ENCODE data around the gene COL2A1. TPM values are rescaled to one million over a fixed set of nuclear protein-coding genes. Genes with fewer than 3 reads are reported as not detected.

Gene COL2A1
- total and polyA plus RNA-seq, 2 donors from 2014 or later = not detected

DNA sequence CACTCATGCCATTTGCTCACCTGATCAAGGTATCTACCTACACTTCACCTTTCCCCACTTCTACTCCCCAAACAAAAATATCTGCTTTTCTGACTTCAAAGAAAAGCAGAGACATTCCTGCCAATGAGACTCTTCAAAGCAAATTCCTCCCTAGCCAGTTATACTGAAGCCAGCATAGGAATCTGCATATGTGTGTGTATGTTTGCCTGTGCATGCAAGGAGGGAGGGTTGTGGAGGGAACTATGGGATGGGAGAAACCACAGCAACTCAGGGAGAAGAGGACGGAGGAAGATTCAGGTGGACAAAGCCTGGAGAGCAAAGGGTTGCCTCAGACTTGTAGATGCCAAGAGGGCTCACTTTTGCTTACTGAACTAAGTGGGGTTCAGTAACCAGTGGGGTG is 73.1 kb downstream of the COL2A1 start:
- Histone ChIP-seq H3K4me3 (ENCODE audit: low read length in 3 of 3) (no peak overlapping the region), H3K4me1 (ENCODE audit: control insufficient read depth in 2 of 3, insufficient read depth in 2 of 3, low read depth in 1 of 3, low read length in 3 of 3) (peaks cover 0 to 9% (median 5%) of the 10 kb centered on the region in 3 donors), H3K9ac (ENCODE audit: low read length in 3 of 3) (no peak overlapping the region), H3K36me3 (ENCODE audit: control insufficient read depth in 2 of 3, insufficient read depth in 3 of 3, low read length in 3 of 3) (no peaks in the 10 kb centered on the region), H3K27ac (ENCODE audit: low read depth in 2 of 2, low read length in 2 of 2) (no peak overlapping the region), H3K9me3 (ENCODE audit: control insufficient read depth in 2 of 3, insufficient read depth in 1 of 3, low read length in 3 of 3) (no peaks in the 10 kb centered on the region), H3K27me3 (ENCODE audit: control insufficient read depth, insufficient read depth, low read length) (no peaks in the 10 kb centered on the region)
- intact Hi-C loops (cut with DNase I) = no loop called here
- TF ChIP-seq, protein P1, sequence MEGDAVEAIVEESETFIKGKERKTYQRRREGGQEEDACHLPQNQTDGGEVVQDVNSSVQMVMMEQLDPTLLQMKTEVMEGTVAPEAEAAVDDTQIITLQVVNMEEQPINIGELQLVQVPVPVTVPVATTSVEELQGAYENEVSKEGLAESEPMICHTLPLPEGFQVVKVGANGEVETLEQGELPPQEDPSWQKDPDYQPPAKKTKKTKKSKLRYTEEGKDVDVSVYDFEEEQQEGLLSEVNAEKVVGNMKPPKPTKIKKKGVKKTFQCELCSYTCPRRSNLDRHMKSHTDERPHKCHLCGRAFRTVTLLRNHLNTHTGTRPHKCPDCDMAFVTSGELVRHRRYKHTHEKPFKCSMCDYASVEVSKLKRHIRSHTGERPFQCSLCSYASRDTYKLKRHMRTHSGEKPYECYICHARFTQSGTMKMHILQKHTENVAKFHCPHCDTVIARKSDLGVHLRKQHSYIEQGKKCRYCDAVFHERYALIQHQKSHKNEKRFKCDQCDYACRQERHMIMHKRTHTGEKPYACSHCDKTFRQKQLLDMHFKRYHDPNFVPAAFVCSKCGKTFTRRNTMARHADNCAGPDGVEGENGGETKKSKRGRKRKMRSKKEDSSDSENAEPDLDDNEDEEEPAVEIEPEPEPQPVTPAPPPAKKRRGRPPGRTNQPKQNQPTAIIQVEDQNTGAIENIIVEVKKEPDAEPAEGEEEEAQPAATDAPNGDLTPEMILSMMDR (IDR thresholded peaks at IDR 0.05; ENCODE audit: borderline replicate concordance, extremely low read depth, insufficient read depth) = no peak
- FAIRE-seq (no peak), DNase-seq (no peak)

DNA sequence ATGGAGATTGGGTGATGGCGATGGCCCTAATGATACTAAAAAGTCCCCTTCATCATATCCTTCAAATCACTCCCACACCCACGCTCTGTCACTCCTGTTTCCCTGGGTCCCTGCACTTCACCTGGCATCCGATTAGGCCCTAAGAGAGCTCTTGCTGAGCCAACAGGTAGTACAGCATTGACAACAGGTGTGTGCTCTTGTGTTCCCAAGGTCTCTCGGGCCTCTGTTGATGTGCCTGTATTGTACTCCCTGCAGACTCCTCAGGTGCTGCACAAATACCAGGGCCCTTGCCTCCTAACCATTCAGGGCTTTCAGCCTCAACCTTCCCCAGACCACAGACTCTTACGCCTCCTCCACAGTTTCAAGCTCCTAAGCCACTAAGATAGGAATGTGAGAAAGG is 73.6 kb downstream of the COL2A1 start:
- H3K27ac ChIP-seq (ENCODE audit: low read depth in 2 of 2, low read length in 2 of 2) = no peak overlapping the region
- FAIRE-seq = no peak
- H3K27me3 ChIP-seq (ENCODE audit: control insufficient read depth, insufficient read depth, low read length) = no peaks in the 10 kb centered on the region
- no peaks in the 10 kb centered on the region for H3K36me3 ChIP-seq (ENCODE audit: control insufficient read depth in 2 of 3, insufficient read depth in 3 of 3, low read length in 3 of 3)
- H3K9me3 ChIP-seq (ENCODE audit: control insufficient read depth in 2 of 3, insufficient read depth in 1 of 3, low read length in 3 of 3) = no peaks in the 10 kb centered on the region
- DNase-seq = no peak
- H3K9ac ChIP-seq (ENCODE audit: low read length in 3 of 3) = no peak overlapping the region
- no peak overlapping the region for H3K4me3 ChIP-seq (ENCODE audit: low read length in 3 of 3)
- intact Hi-C loops (cut with DNase I) = no loop called here
- H3K4me1 ChIP-seq (ENCODE audit: control insufficient read depth in 2 of 3, insufficient read depth in 2 of 3, low read depth in 1 of 3, low read length in 3 of 3) = peaks cover 0 to 5% (median 3%) of the 10 kb centered on the region in 3 donors
- TF ChIP-seq, protein P1 (IDR thresholded peaks at IDR 0.05; ENCODE audit: borderline replicate concordance, extremely low read depth, insufficient read depth) = no peak

DNA sequence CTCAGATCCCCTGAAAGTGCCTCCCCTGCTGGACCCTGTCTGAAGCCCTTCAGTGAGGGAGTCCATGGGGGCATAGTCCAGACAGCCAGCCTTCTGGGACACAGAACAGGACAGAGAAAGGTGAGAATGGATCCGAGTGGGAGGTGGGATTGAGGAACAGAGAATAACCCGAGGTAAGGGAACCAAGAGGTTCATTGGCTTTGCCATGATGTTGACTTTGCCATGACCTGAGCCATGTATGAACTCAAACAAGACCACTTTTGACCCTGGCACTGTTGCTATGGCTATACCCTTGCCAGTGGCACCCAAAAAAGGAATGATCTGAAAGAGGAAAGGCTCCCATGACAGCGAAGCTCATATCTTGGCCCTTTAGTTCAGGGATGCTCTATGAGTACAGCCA is 76.9 kb downstream of the COL2A1 start:
- no peak overlapping the region for H3K27ac ChIP-seq (ENCODE audit: low read depth in 2 of 2, low read length in 2 of 2)
- FAIRE-seq (no peak), DNase-seq (no peak)
- TF ChIP-seq, protein P1 (IDR thresholded peaks at IDR 0.05; ENCODE audit: borderline replicate concordance, extremely low read depth, insufficient read depth) = no peak
- H3K9me3 ChIP-seq (ENCODE audit: control insufficient read depth in 2 of 3, insufficient read depth in 1 of 3, low read length in 3 of 3) = no peaks in the 10 kb centered on the region
- intact Hi-C loops (cut with DNase I) = no loop called here
- no peaks in the 10 kb centered on the region for H3K36me3 ChIP-seq (ENCODE audit: control insufficient read depth in 2 of 3, insufficient read depth in 3 of 3, low read length in 3 of 3)
- H3K4me3 ChIP-seq (ENCODE audit: low read length in 3 of 3) = no peak overlapping the region
- no peaks in the 10 kb centered on the region for H3K4me1 ChIP-seq (ENCODE audit: control insufficient read depth in 2 of 3, insufficient read depth in 2 of 3, low read depth in 1 of 3, low read length in 3 of 3)
- no peak overlapping the region for H3K9ac ChIP-seq (ENCODE audit: low read length in 3 of 3)
- H3K27me3 ChIP-seq (ENCODE audit: control insufficient read depth, insufficient read depth, low read length) = no peaks in the 10 kb centered on the region

Other genes starting within 250 kb of the COL2A1 start
- gene RAPGEF3, start 245.6 kb downstream of the COL2A1 start, total RNA-seq = 179 TPM
- gene RAPGEF3, start 245.6 kb downstream of the COL2A1 start, polyA plus RNA-seq (ENCODE audit: insufficient read depth, low read depth, low replicate concordance) = 84.3 TPM
- gene SLC48A1, start 231.2 kb downstream of the COL2A1 start, total RNA-seq = 69.9 TPM
- gene SLC48A1, start 231.2 kb downstream of the COL2A1 start, polyA plus RNA-seq (ENCODE audit: insufficient read depth, low read depth, low replicate concordance) = 56.9 TPM
- gene HDAC7, start 184.6 kb downstream of the COL2A1 start, total RNA-seq = 132 TPM
- 35.0 TPM for gene HDAC7, start 184.6 kb downstream of the COL2A1 start, polyA plus RNA-seq (ENCODE audit: insufficient read depth, low read depth, low replicate concordance)
- 14.8 TPM for gene VDR, start 99.5 kb downstream of the COL2A1 start, total RNA-seq
- 19.1 TPM for gene VDR, start 99.5 kb downstream of the COL2A1 start, polyA plus RNA-seq (ENCODE audit: insufficient read depth, low read depth, low replicate concordance)
- 51.7 TPM for gene TMEM106C, start 40.9 kb downstream of the COL2A1 start, total RNA-seq
- gene TMEM106C, start 40.9 kb downstream of the COL2A1 start, polyA plus RNA-seq (ENCODE audit: insufficient read depth, low read depth, low replicate concordance) = 126 TPM
- gene SENP1, start 101.6 kb upstream of the COL2A1 start, total RNA-seq = 19.4 TPM
- 3.5 TPM for gene SENP1, start 101.6 kb upstream of the COL2A1 start, polyA plus RNA-seq (ENCODE audit: insufficient read depth, low read depth, low replicate concordance)
- gene PFKM, start 114.9 kb upstream of the COL2A1 start, total RNA-seq = 67.7 TPM
- gene PFKM, start 114.9 kb upstream of the COL2A1 start, polyA plus RNA-seq (ENCODE audit: insufficient read depth, low read depth, low replicate concordance) = 69.6 TPM
- 40.5 TPM for gene ASB8, start 153.0 kb upstream of the COL2A1 start, total RNA-seq
- gene ASB8, start 153.0 kb upstream of the COL2A1 start, polyA plus RNA-seq (ENCODE audit: insufficient read depth, low read depth, low replicate concordance) = 27.3 TPM
- gene CCDC184, start 179.2 kb upstream of the COL2A1 start, total RNA-seq = 2.0 TPM
- 1.7 TPM for gene CCDC184, start 179.2 kb upstream of the COL2A1 start, polyA plus RNA-seq (ENCODE audit: insufficient read depth, low read depth, low replicate concordance)
- gene OR10AD1, start 198.8 kb upstream of the COL2A1 start, total RNA-seq = not detected
- not detected for gene OR10AD1, start 198.8 kb upstream of the COL2A1 start, polyA plus RNA-seq (ENCODE audit: insufficient read depth, low read depth, low replicate concordance)